HepG2 (cell line): ENCODE measurements around the gene LGALS1. TPM values are rescaled to one million over a fixed set of nuclear protein-coding genes. Genes with fewer than 3 reads are reported as not detected.
A peak's percentile ranks its signal among the peaks of the same experiment; 100 is the strongest.

Experiments
- CBX5 ChIP-seq: sonication (generic); formaldehyde crosslinking; IDR thresholded peaks from 2 replicates; pipeline ENCODE4 v1.4.0; 2020; ENCODE audit warnings: missing genetic modification reagents, borderline replicate concordance
- DDIT3 ChIP-seq: sonication (generic); formaldehyde crosslinking; IDR thresholded peaks from 2 replicates; pipeline ENCODE4 v1.4.0; 2020; ENCODE audit warnings: mild to moderate bottlenecking, missing genetic modification reagents
- FOXK1 ChIP-seq: sonication (generic); formaldehyde crosslinking; IDR thresholded peaks from 2 replicates; pipeline ENCODE4 v1.4.0; 2020; ENCODE audit warnings: low read depth, missing genetic modification reagents, borderline replicate concordance
- FOXO4 ChIP-seq: sonication (generic); formaldehyde crosslinking; conservative IDR thresholded peaks from 2 replicates; pipeline ENCODE4 v1.8.1; 2023; ENCODE audit warnings: missing genetic modification reagents
- KDM2A ChIP-seq: sonication (generic); formaldehyde crosslinking; IDR thresholded peaks from 2 replicates; pipeline ENCODE4 v1.4.0; 2020; ENCODE audit warnings: low read depth, missing genetic modification reagents, borderline replicate concordance
- KDM3A ChIP-seq: IDR thresholded peaks from 2 replicates; pipeline ENCODE4 v1.6.1; 2018; ENCODE audit warnings: low read depth, missing compliant biosample characterization
- KDM5B ChIP-seq: sonication (generic); formaldehyde crosslinking; IDR thresholded peaks from 2 replicates; pipeline ENCODE4 v1.4.0; 2020; ENCODE audit warnings: missing genetic modification reagents, mild to moderate bottlenecking, borderline replicate concordance
- KLF11 ChIP-seq: IDR thresholded peaks from 2 replicates; pipeline ENCODE4 v1.6.1; 2016; ENCODE audit warnings: missing compliant biosample characterization
- MAZ ChIP-seq, 2 experiments: sonication (generic) in 1 of 2; formaldehyde crosslinking in 1 of 2; IDR thresholded peaks; 2 replicates each; pipeline versions ENCODE4 v1.5.0 to v1.6.1; 2012 to 2020; ENCODE audit warnings: low read depth in 2 of 2, mild to moderate bottlenecking in 2 of 2, borderline replicate concordance in 1 of 2, improper control_type of control experiment in 1 of 2, low read length in 1 of 2, missing genetic modification reagents in 1 of 2, moderate library complexity in 1 of 2
- MED1 ChIP-seq: sonication (generic); formaldehyde crosslinking; IDR thresholded peaks from 2 replicates; pipeline ENCODE4 v1.4.0; 2020; ENCODE audit warnings: missing genetic modification reagents
- RELA ChIP-seq: sonication (generic); formaldehyde crosslinking; IDR thresholded peaks from 2 replicates; pipeline ENCODE4 v1.4.0; 2020; ENCODE audit warnings: missing genetic modification reagents
- SAP130 ChIP-seq: IDR thresholded peaks from 2 replicates; pipeline ENCODE4 v1.6.1; 2016; ENCODE audit warnings: low read depth
- SNAPC5 ChIP-seq: sonication (generic); formaldehyde crosslinking; IDR thresholded peaks from 2 replicates; pipeline ENCODE4 v1.8.1; 2023; ENCODE audit warnings: mild to moderate bottlenecking, missing genetic modification reagents, borderline replicate concordance
- TFDP2 ChIP-seq: sonication (generic); formaldehyde crosslinking; IDR thresholded peaks from 2 replicates; pipeline ENCODE4 v1.4.0; 2020; ENCODE audit warnings: missing genetic modification reagents
- ZHX2 ChIP-seq, 2 experiments: sonication (generic) in 1 of 2; formaldehyde crosslinking in 1 of 2; IDR thresholded peaks; 2 replicates each; pipeline versions ENCODE4 v1.6.1 to v1.9.0; 2014 to 2022; ENCODE audit warnings: antibody characterized with exemption in 1 of 2, borderline replicate concordance in 1 of 2, inconsistent platforms in 1 of 2, low read depth in 1 of 2, missing genetic modification reagents in 1 of 2
- ZNF484 ChIP-seq: sonication (generic); formaldehyde crosslinking; IDR thresholded peaks from 2 replicates; pipeline ENCODE4 v1.5.1; 2020; ENCODE audit warnings: mild to moderate bottlenecking, low read depth, missing genetic modification reagents, borderline replicate concordance
- ZNF746 ChIP-seq: sonication (generic); formaldehyde crosslinking; IDR thresholded peaks from 2 replicates; pipeline ENCODE4 v1.8.0; 2022; ENCODE audit warnings: mild to moderate bottlenecking, missing genetic modification reagents
- ZNF781 ChIP-seq: sonication (generic); formaldehyde crosslinking; IDR thresholded peaks from 2 replicates; pipeline ENCODE4 v1.5.1; 2020; ENCODE audit warnings: borderline replicate concordance, mild to moderate bottlenecking, missing genetic modification reagents; ENCODE audit errors: not compliant biosample characterization
- polyA plus RNA-seq, 8 experiments: library from polyadenylated mRNA; depleted of rRNA in 3 of 8; stranded (reverse) in 7 of 8; unstranded in 1 of 8; fragments of >200 nt; fragmentation: Illumina TruSeq in 4 of 8; extraction: Trizol in 4 of 8; gene quantifications; 2 replicates each; pipeline versions ENCODE4 v1.2.1 to v1.2.3, GENCODE V29; 2011 to 2016; ENCODE audit warnings: low read depth in 4 of 8, missing spikeins in 1 of 8, mixed read lengths in 1 of 8; ENCODE audit not compliant: insufficient read depth in 1 of 8
- total RNA-seq, 5 experiments: library from RNA; depleted of rRNA; stranded (reverse); fragments of >200 nt; fragmentation: Illumina TruSeq; extraction: Trizol; gene quantifications; 2 replicates each; pipeline ENCODE4 v1.2.3, GENCODE V29; 2016; ENCODE audit warnings: low read depth in 1 of 5

LGALS1 gene
- total and polyA plus RNA-seq, 2 of the 13 experiments (the other 11 are each of a cell fraction or from before 2014, with no cell fraction given), result 103 to 858 TPM

- TF ChIP-seq MED1 (CRISPR knock-in tag), result 0 out of 2 replicates have a peak, but pooled peaks have one; percentile 9
- 0 out of 2 replicates have a peak, but pooled peaks have one; percentile 61 for TF ChIP-seq KDM5B (CRISPR knock-in tag)
- TF ChIP-seq TFDP2 (CRISPR knock-in tag), result 0 out of 2 replicates have a peak, but pooled peaks have one; percentile 25
- TF ChIP-seq SNAPC5 (CRISPR knock-in tag), result no peak
- TF ChIP-seq SAP130 (CRISPR knock-in tag), result peak; percentile 81
- peak; percentile 46; the same call in 1 of the 2 replicates for TF ChIP-seq FOXK1 (CRISPR knock-in tag)
- TF ChIP-seq DDIT3 (CRISPR knock-in tag), result no peak
- peak; percentile 59; the same call in 1 of the 2 replicates for TF ChIP-seq KDM2A
- no peak for TF ChIP-seq FOXO4 (CRISPR knock-in tag)
- peak; percentile 32; the same call in 1 of the 2 replicates for TF ChIP-seq KLF11 (CRISPR knock-in tag)
- TF ChIP-seq CBX5 (CRISPR knock-in tag), result no peak; the same call in 1 of the 2 replicates
- TF ChIP-seq RELA, result no peak
- TF ChIP-seq ZNF484 (CRISPR knock-in tag), result no peak
- peak; percentile 71 for TF ChIP-seq MAZ (IDR thresholded peaks at IDR 0.05; ENCODE audit: borderline replicate concordance, low read depth, low read length)
- no peak for TF ChIP-seq MAZ (CRISPR knock-in tag; IDR thresholded peaks at IDR 0.05; ENCODE audit: low read depth)
- TF ChIP-seq KDM3A (CRISPR knock-in tag), result no peak
- TF ChIP-seq ZNF781, result no peak
- 0 out of 2 replicates have a peak, but pooled peaks have one; percentile 11 for TF ChIP-seq ZHX2 (IDR thresholded peaks at IDR 0.05; ENCODE audit: low read depth)
- TF ChIP-seq ZHX2 (CRISPR knock-in tag; IDR thresholded peaks at IDR 0.05; ENCODE audit: borderline replicate concordance), result no peak
- TF ChIP-seq ZNF746 (CRISPR knock-in tag), result peak; percentile 81
Measured at GRCh38 chr22:37676736-37677492, 1.5 kb downstream of the LGALS1 start (continued).
